ENCODE data around the gene CBX7. TPM values are rescaled to one million over a fixed set of nuclear protein-coding genes. Genes with fewer than 3 reads are reported as not detected.

CBX7 gene
- total RNA-seq, 1 donor from 2014 or later, result 5.9 TPM

- TF ChIP-seq, protein P1, sequence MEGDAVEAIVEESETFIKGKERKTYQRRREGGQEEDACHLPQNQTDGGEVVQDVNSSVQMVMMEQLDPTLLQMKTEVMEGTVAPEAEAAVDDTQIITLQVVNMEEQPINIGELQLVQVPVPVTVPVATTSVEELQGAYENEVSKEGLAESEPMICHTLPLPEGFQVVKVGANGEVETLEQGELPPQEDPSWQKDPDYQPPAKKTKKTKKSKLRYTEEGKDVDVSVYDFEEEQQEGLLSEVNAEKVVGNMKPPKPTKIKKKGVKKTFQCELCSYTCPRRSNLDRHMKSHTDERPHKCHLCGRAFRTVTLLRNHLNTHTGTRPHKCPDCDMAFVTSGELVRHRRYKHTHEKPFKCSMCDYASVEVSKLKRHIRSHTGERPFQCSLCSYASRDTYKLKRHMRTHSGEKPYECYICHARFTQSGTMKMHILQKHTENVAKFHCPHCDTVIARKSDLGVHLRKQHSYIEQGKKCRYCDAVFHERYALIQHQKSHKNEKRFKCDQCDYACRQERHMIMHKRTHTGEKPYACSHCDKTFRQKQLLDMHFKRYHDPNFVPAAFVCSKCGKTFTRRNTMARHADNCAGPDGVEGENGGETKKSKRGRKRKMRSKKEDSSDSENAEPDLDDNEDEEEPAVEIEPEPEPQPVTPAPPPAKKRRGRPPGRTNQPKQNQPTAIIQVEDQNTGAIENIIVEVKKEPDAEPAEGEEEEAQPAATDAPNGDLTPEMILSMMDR (IDR thresholded peaks at IDR 0.05; ENCODE audit: partially characterized antibody, unreplicated experiment), result no peak
- no peak for DNase-seq
Observed at GRCh38 chr22:39181356-39181755, 28.9 kb upstream of the CBX7 start.

GRCh38 chr22:39179841-39180335 lies 27.4 kb upstream of the CBX7 start:
- H3K27me3 Mint-ChIP-seq (ENCODE audit: unreplicated experiment), result peaks cover 7% of the 10 kb centered on the region
- H3K4me1 Mint-ChIP-seq (ENCODE audit: low read depth, unreplicated experiment), result peaks cover 18% of the 10 kb centered on the region

More at GRCh38 chr22:39181356-39181755, 28.9 kb upstream of the CBX7 start:
- H3K27ac Mint-ChIP-seq (ENCODE audit: unreplicated experiment), result peak overlapping the region; percentile 85
- peaks cover 4% of the 10 kb centered on the region for H3K36me3 Mint-ChIP-seq (ENCODE audit: unreplicated experiment)
- peaks cover 18% of the 10 kb centered on the region for H3K4me1 Mint-ChIP-seq (ENCODE audit: low read depth, unreplicated experiment)
- H3K27me3 Mint-ChIP-seq (ENCODE audit: unreplicated experiment), result peaks cover 7% of the 10 kb centered on the region
- peaks cover 11% of the 10 kb centered on the region for H3K9me3 Mint-ChIP-seq (ENCODE audit: unreplicated experiment)
- no peak overlapping the region for H3K4me3 Mint-ChIP-seq (ENCODE audit: unreplicated experiment)

GRCh38 chr22:39179401-39179827 lies 26.9 kb upstream of the CBX7 start:
- H3K27me3 Mint-ChIP-seq (ENCODE audit: unreplicated experiment), result peaks cover 7% of the 10 kb centered on the region
- peaks cover 11% of the 10 kb centered on the region for H3K9me3 Mint-ChIP-seq (ENCODE audit: unreplicated experiment)
- peaks cover 4% of the 10 kb centered on the region for H3K36me3 Mint-ChIP-seq (ENCODE audit: unreplicated experiment)
- peak; percentile 25 for DNase-seq
- TF ChIP-seq, protein P1 (IDR thresholded peaks at IDR 0.05; ENCODE audit: partially characterized antibody, unreplicated experiment), result no peak
- peak overlapping the region; percentile 90 for H3K27ac Mint-ChIP-seq (ENCODE audit: unreplicated experiment)
- H3K4me1 Mint-ChIP-seq (ENCODE audit: low read depth, unreplicated experiment), result peaks cover 21% of the 10 kb centered on the region
- peak overlapping the region; percentile 30 for H3K4me3 Mint-ChIP-seq (ENCODE audit: unreplicated experiment)

More at GRCh38 chr22:39179841-39180335, 27.4 kb upstream of the CBX7 start:
- peaks cover 9% of the 10 kb centered on the region for H3K9me3 Mint-ChIP-seq (ENCODE audit: unreplicated experiment)
- DNase-seq, result peak; percentile 50
- TF ChIP-seq, protein P1 (IDR thresholded peaks at IDR 0.05; ENCODE audit: partially characterized antibody, unreplicated experiment), result no peak
- H3K36me3 Mint-ChIP-seq (ENCODE audit: unreplicated experiment), result peaks cover 4% of the 10 kb centered on the region
- H3K27ac Mint-ChIP-seq (ENCODE audit: unreplicated experiment), result peak overlapping the region; percentile 90
- H3K4me3 Mint-ChIP-seq (ENCODE audit: unreplicated experiment), result peak overlapping the region; percentile 30

DNA sequence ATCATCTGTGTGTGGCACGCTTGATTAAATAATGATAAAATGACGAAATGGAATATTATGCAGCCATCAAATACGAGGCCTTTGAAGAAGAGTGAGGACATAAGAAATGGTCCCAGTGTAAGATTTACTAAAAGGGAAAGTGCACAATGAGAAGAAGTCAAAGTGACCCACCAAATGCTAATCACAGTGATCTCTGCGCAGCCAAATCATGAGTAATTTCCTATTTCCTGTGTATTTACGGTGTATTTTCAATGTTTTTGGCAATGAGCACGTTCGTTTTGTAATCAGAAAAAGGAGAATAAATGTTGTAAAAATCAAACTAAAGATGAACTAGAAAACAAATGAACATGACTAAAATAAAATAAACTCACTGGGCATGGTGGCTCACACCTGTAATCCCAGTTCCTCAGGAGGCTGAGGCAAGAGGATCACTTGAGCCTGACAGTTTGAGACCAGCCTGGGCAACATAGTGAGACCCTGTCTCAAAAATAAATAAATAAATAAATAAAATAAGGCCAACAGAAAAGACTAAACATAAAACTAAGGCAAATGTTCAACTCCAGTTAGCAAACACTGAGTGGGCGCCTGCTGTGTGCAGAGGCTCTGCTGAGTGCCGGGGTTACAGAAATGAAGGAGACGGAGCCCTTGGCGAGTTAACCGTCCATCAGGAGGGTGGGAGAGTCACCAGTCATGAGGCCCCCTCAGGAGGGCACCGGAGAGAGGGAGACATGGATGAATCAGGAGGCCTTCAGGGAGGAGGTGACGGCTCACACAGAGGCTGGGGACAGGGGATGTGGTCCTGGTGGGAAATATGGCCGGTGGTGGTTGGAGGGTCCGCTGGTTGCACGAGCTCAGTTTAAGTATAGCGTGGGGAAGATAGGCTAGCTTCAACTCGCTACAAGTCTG lies 26.0 kb upstream of the CBX7 start:
- Mint-ChIP-seq H3K4me1 (ENCODE audit: low read depth, unreplicated experiment) (peaks cover 26% of the 10 kb centered on the region), H3K36me3 (ENCODE audit: unreplicated experiment) (peaks cover 4% of the 10 kb centered on the region), H3K9me3 (ENCODE audit: unreplicated experiment) (peaks cover 11% of the 10 kb centered on the region), H3K4me3 (ENCODE audit: unreplicated experiment) (no peak overlapping the region), H3K27me3 (ENCODE audit: unreplicated experiment) (peaks cover 7% of the 10 kb centered on the region), H3K27ac (ENCODE audit: unreplicated experiment) (peak overlapping the region; percentile 90)
- TF ChIP-seq, protein P1 (IDR thresholded peaks at IDR 0.05; ENCODE audit: partially characterized antibody, unreplicated experiment), result no peak
- DNase-seq, result no peak

- Mint-ChIP-seq H3K27me3 (ENCODE audit: unreplicated experiment) (peaks cover 7% of the 10 kb centered on the region), H3K4me3 (ENCODE audit: unreplicated experiment) (no peak overlapping the region), H3K27ac (ENCODE audit: unreplicated experiment) (no peak overlapping the region), H3K9me3 (ENCODE audit: unreplicated experiment) (peaks cover 11% of the 10 kb centered on the region), H3K4me1 (ENCODE audit: low read depth, unreplicated experiment) (peaks cover 32% of the 10 kb centered on the region), H3K36me3 (ENCODE audit: unreplicated experiment) (peaks cover 4% of the 10 kb centered on the region)
- DNase-seq, result peak; percentile 22
- TF ChIP-seq, protein P1 (IDR thresholded peaks at IDR 0.05; ENCODE audit: partially characterized antibody, unreplicated experiment), result no peak
Observed at GRCh38 chr22:39177791-39178190, 25.3 kb upstream of the CBX7 start.

Measured in glutamatergic neuron (in vitro differentiated cells).